Osteoblast (primary cell): ENCODE data around the gene SH3BP2. TPM values are rescaled to one million over a fixed set of nuclear protein-coding genes. Genes with fewer than 3 reads are reported as not detected.
A peak's percentile ranks its signal among the peaks of the same experiment; 100 is the strongest.
"Not testable (repeated sequence)": the region's sequence is repeated elsewhere in the genome, so short reads cannot be mapped to it uniquely, and the experiment has no call there.

Experiments
- DNase-seq: peaks from one replicate; pipeline ENCODE4 v3.0.0; 2011; ENCODE audit warnings: low spot score, mixed read lengths; ENCODE audit not compliant: insufficient read length; ENCODE audit errors: missing footprints
- H2AFZ ChIP-seq: 2 replicates; pipeline ENCODE4 v1.6.0; 2011; ENCODE audit warnings: mild to moderate bottlenecking, low read length
- H3K27ac ChIP-seq: 2 replicates; pipeline ENCODE4 v1.5.1; 2011; ENCODE audit warnings: mild to moderate bottlenecking, low read depth, low read length, moderate library complexity
- H3K27me3 ChIP-seq: 2 replicates; pipeline ENCODE4 v1.6.0; 2012; ENCODE audit warnings: mild to moderate bottlenecking, control low read depth, inconsistent platforms, low read length, moderate library complexity; ENCODE audit not compliant: insufficient read depth
- H3K36me3 ChIP-seq: 2 replicates; pipeline ENCODE4 v1.5.1; 2011; ENCODE audit warnings: mild to moderate bottlenecking, low read length, control low read depth, moderate library complexity; ENCODE audit not compliant: insufficient read depth
- H3K4me1 ChIP-seq: 2 replicates; pipeline ENCODE4 v1.5.1; 2011; ENCODE audit warnings: mild to moderate bottlenecking, low read length, control low read depth, moderate library complexity; ENCODE audit not compliant: insufficient read depth
- H3K4me2 ChIP-seq: 2 replicates; pipeline ENCODE4 v1.6.0; 2011; ENCODE audit warnings: mild to moderate bottlenecking, low read length; ENCODE audit not compliant: insufficient read depth
- H3K4me3 ChIP-seq: fragments of 200-600 bp; sonication (generic); 3 replicates; pipeline ENCODE4 v1.5.1; 2012; ENCODE audit warnings: mild to moderate bottlenecking, low read length, inconsistent platforms; ENCODE audit not compliant: insufficient read depth
- H3K79me2 ChIP-seq: 2 replicates; pipeline ENCODE4 v1.6.0; 2012; ENCODE audit warnings: mild to moderate bottlenecking, low read length, control low read depth, inconsistent platforms; ENCODE audit not compliant: insufficient read depth
- H3K9me3 ChIP-seq: 2 replicates; pipeline ENCODE4 v1.5.1; 2011; ENCODE audit warnings: low read depth, low read length, control low read depth
- H4K20me1 ChIP-seq: 2 replicates; pipeline ENCODE4 v1.6.0; 2012; ENCODE audit warnings: mild to moderate bottlenecking, low read length, control low read depth; ENCODE audit not compliant: insufficient read depth
- total RNA-seq: library from RNA; depleted of rRNA; stranded (reverse); fragments of >200 nt; gene quantifications from 2 replicates; pipeline ENCODE4 v1.2.3, GENCODE V29; 2012
- TF ChIP-seq, protein P1 (sequence below): IDR thresholded peaks from 2 replicates; pipeline ENCODE4 v1.5.1; 2011; ENCODE audit warnings: mild to moderate bottlenecking, low read depth, low read length, moderate library complexity; ENCODE audit errors: extremely low read depth

SH3BP2 gene
- total RNA-seq, 1 donor: 26.4 TPM

DNA sequence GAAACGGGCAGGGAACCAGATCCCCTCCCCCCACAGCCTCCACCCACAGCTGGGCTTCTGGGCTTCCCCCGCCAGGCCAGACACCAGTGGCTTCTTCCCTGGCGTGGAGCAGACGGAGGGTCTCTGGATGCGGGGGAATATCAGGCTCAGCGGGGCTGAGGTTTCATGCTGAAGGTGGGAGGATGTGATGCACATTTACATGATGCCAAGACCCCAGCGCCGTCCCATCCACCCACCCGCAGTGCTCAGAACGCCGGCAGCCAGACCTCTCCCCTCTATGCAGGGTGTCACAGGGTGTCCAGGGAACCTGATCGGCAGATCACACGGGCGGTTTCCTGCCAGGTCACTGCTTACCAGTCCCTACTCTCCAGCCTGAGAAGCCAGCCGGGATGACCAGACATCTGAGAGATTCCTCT is 24.0 kb upstream of the SH3BP2 start:
- no peaks in the 10 kb centered on the region for H3K79me2 ChIP-seq
- no peaks in the 10 kb centered on the region for H4K20me1 ChIP-seq
- H3K4me1 ChIP-seq: no peaks in the 10 kb centered on the region
- H3K36me3 ChIP-seq: no peaks in the 10 kb centered on the region
- H3K27ac ChIP-seq: no peak overlapping the region
- no peaks in the 10 kb centered on the region for H3K9me3 ChIP-seq
- H3K4me3 ChIP-seq: no peak overlapping the region
- peak; percentile 76 for DNase-seq
- H2AFZ ChIP-seq: peak overlapping the region; percentile 3
- TF ChIP-seq, protein P1, sequence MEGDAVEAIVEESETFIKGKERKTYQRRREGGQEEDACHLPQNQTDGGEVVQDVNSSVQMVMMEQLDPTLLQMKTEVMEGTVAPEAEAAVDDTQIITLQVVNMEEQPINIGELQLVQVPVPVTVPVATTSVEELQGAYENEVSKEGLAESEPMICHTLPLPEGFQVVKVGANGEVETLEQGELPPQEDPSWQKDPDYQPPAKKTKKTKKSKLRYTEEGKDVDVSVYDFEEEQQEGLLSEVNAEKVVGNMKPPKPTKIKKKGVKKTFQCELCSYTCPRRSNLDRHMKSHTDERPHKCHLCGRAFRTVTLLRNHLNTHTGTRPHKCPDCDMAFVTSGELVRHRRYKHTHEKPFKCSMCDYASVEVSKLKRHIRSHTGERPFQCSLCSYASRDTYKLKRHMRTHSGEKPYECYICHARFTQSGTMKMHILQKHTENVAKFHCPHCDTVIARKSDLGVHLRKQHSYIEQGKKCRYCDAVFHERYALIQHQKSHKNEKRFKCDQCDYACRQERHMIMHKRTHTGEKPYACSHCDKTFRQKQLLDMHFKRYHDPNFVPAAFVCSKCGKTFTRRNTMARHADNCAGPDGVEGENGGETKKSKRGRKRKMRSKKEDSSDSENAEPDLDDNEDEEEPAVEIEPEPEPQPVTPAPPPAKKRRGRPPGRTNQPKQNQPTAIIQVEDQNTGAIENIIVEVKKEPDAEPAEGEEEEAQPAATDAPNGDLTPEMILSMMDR: no peak
- H3K27me3 ChIP-seq: no peaks in the 10 kb centered on the region
- no peak overlapping the region for H3K4me2 ChIP-seq

DNA sequence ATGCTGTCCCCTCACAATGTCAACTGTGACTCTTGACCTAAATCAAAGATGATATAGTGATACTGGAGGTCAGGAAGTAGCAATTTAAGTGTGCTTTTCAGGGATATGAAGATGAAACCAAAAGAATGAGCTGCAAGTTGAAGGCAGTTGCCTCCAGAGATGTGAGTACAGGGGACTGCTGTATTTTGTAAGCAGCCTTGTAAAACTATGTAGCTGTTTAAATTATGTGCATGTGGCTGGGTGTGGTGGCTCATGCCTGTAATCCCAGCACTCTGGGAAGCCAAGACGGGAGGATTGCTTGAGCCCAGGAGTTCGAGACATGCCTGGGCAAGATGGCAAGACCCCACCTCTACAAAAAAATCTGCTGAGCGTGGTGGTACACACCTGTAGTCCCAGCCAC is 21.6 kb upstream of the SH3BP2 start:
- no peak overlapping the region for H3K4me2 ChIP-seq

DNA sequence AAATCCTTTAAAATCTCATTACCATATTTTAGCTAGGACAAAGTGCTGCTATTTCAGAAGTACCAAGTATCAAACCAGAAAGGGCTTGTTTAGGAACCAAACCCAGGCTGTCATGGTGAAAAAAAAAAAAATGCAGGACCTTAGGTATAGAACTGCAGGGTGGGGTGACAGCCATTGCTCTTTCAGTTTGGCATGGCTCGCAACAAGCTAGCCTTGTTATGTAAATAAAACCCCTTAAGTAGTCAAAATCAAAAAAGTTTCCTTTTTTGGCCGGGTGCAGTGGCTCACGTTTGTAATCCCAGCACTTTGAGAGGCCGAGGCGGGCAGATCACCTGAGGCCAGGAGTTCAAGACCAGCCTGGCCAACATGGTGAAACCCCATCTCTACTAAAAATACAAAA is 12.2 kb upstream of the SH3BP2 start:
- H4K20me1 ChIP-seq, H3K4me1 ChIP-seq, DNase-seq, H3K4me2 ChIP-seq, H2AFZ ChIP-seq, H3K27me3 ChIP-seq, H3K9me3 ChIP-seq, H3K79me2 ChIP-seq, H3K4me3 ChIP-seq, H3K36me3 ChIP-seq, H3K27ac ChIP-seq: not testable (repeated sequence)

More for the DNA sequence above, 21.6 kb upstream of the SH3BP2 start:
- no peak for DNase-seq
- no peak overlapping the region for H3K4me3 ChIP-seq
- H4K20me1 ChIP-seq: no peaks in the 10 kb centered on the region
- no peaks in the 10 kb centered on the region for H3K9me3 ChIP-seq
- no peaks in the 10 kb centered on the region for H3K79me2 ChIP-seq
- no peak overlapping the region for H2AFZ ChIP-seq
- H3K4me1 ChIP-seq: no peaks in the 10 kb centered on the region
- TF ChIP-seq, protein P1: no peak
- no peaks in the 10 kb centered on the region for H3K36me3 ChIP-seq
- no peak overlapping the region for H3K27ac ChIP-seq
- H3K27me3 ChIP-seq: no peaks in the 10 kb centered on the region

DNA sequence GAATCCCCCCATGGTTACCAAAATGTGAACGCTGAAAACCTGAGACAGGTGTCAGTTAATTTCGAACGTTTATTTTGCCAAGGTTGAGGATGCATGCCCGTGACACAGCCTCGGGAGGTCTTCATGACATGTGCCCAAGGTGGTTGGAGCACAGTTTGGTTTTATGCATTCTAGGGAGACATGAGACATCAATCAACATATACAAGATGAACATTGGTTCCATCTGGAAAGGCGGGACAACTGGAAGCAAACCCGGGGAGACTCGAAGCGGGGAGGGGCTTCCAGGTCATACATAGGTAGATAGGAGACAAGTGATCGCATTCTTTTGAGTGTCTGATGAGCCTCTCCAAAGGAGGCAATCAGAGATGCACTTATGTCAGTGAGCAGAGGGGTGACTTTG is 11.0 kb upstream of the SH3BP2 start:
- Histone ChIP-seq H3K4me2 (no peak overlapping the region), H2AFZ (no peak overlapping the region), H4K20me1 (no peaks in the 10 kb centered on the region), H3K79me2 (no peaks in the 10 kb centered on the region), H3K27me3 (no peaks in the 10 kb centered on the region), H3K4me3 (no peak overlapping the region), H3K36me3 (no peaks in the 10 kb centered on the region), H3K9me3 (peaks cover 2% of the 10 kb centered on the region), H3K27ac (no peak overlapping the region), H3K4me1 (no peaks in the 10 kb centered on the region)
- TF ChIP-seq, protein P1: no peak
- no peak for DNase-seq
